HEK293 (cell line): Measurements from ENCODE around the gene CACNA1C.

Experiments
- CTCF ChIA-PET: fragments of 350-600 bp; formaldehyde crosslinking; extraction: SDS; loops from one replicate; lab custom pipeline; 2021; ENCODE audit warnings: antibody characterized with exemption; lab: Yijun Ruan, JAX
- POLR2A ChIA-PET: fragments of 300-600 bp; formaldehyde crosslinking; extraction: SDS; loops from one replicate; lab custom pipeline; 2020; ENCODE audit warnings: antibody characterized with exemption, inconsistent platforms; lab: Yijun Ruan, JAX
- H3K27ac ChIP-seq: fragments of 200-500 bp; sonication (Bioruptor generic); 2 replicates; pipeline ENCODE4 v1.5.1; 2014; ENCODE audit warnings: low read depth, low read length, control low read depth, inconsistent platforms; ENCODE audit errors: extremely low read depth
- H3K36me3 ChIP-seq, 2 experiments: fragments of 200-500 bp in 1 of 2; sonication (Bioruptor generic) in 1 of 2; 1 replicate in 1 of 2; 2 replicates in 1 of 2; pipeline ENCODE4 v1.5.1; 2014 to 2017; ENCODE audit warnings: inconsistent platforms in 2 of 2, low read length in 2 of 2; ENCODE audit not compliant: control insufficient read depth in 2 of 2, insufficient read depth in 1 of 2
- H3K4me1 ChIP-seq: fragments of 200-500 bp; sonication (Bioruptor generic); 2 replicates; pipeline ENCODE4 v1.5.1; 2014; ENCODE audit warnings: mild to moderate bottlenecking, low read length, inconsistent platforms; ENCODE audit not compliant: control insufficient read depth, insufficient read depth
- H3K4me3 ChIP-seq: 2 replicates; pipeline ENCODE4 v1.5.1; 2011; ENCODE audit warnings: low read depth, mild to moderate bottlenecking, control low read depth, low read length, moderate library complexity
- H3K9me3 ChIP-seq: fragments of 200-500 bp; sonication (Bioruptor generic); 2 replicates; pipeline ENCODE4 v1.5.1; 2014; ENCODE audit warnings: low read depth, low read length, inconsistent platforms; ENCODE audit not compliant: control insufficient read depth, insufficient read depth
- EGR2 ChIP-seq: fragments of 450-650 bp; formaldehyde crosslinking; IDR thresholded peaks from 2 replicates; pipeline ENCODE4 v1.5.1; 2016; ENCODE audit warnings: low read depth, missing biosample characterization, missing genetic modification characterization
- HOXA7 ChIP-seq: sonication (generic); formaldehyde crosslinking; IDR thresholded peaks from 2 replicates; pipeline ENCODE4 v1.8.1; 2022; ENCODE audit warnings: missing genetic modification reagents, borderline replicate concordance
- KLF1 ChIP-seq: fragments of 450-650 bp; formaldehyde crosslinking; IDR thresholded peaks from 2 replicates; pipeline ENCODE4 v1.5.1; 2016; ENCODE audit warnings: missing biosample characterization, missing genetic modification characterization
- TRIM28 ChIP-seq: IDR thresholded peaks from 2 replicates; pipeline ENCODE4 v1.6.1; 2011; ENCODE audit warnings: low read length, control low read depth, borderline replicate concordance
- ZIC2 ChIP-seq: fragments of 450-650 bp; formaldehyde crosslinking; IDR thresholded peaks from 2 replicates; pipeline ENCODE4 v1.5.1; 2016; ENCODE audit warnings: missing biosample characterization, missing genetic modification characterization
- ZNF114 ChIP-seq: fragments of 450-650 bp; formaldehyde crosslinking; IDR thresholded peaks from 2 replicates; pipeline ENCODE4 v1.5.0; 2017; ENCODE audit warnings: missing biosample characterization, missing genetic modification characterization
- ZNF19 ChIP-seq: fragments of 450-650 bp; formaldehyde crosslinking; IDR thresholded peaks from 2 replicates; pipeline ENCODE4; 2016; ENCODE audit warnings: missing biosample characterization, missing genetic modification characterization, low read depth
- ZNF366 ChIP-seq: fragments of 450-650 bp; formaldehyde crosslinking; conservative IDR thresholded peaks from 2 replicates; pipeline ENCODE4 v1.5.1; 2016; ENCODE audit warnings: missing biosample characterization, missing genetic modification characterization
- ZNF518A ChIP-seq: fragments of 450-650 bp; formaldehyde crosslinking; conservative IDR thresholded peaks from 2 replicates; pipeline ENCODE4 v1.5.1; 2016; ENCODE audit warnings: low read depth, missing biosample characterization, missing genetic modification characterization
- ZNF585B ChIP-seq: fragments of 450-650 bp; formaldehyde crosslinking; IDR thresholded peaks from 2 replicates; pipeline ENCODE4 v1.5.1; 2016; ENCODE audit warnings: missing biosample characterization, missing genetic modification characterization
- ZNF645 ChIP-seq: fragments of 450-650 bp; formaldehyde crosslinking; IDR thresholded peaks from 2 replicates; pipeline ENCODE4; 2016; ENCODE audit warnings: missing biosample characterization, missing genetic modification characterization
- ZNF654 ChIP-seq: fragments of 450-650 bp; formaldehyde crosslinking; IDR thresholded peaks from 2 replicates; pipeline ENCODE4 v1.5.1; 2016; ENCODE audit warnings: low read depth, missing biosample characterization, missing genetic modification characterization
- TF ChIP-seq, protein P1 (sequence below): fragments of 450-650 bp; formaldehyde crosslinking; IDR thresholded peaks from 2 replicates; pipeline ENCODE4 v1.5.1; 2017; ENCODE audit warnings: missing biosample characterization, mild to moderate bottlenecking, missing genetic modification characterization, moderate library complexity
- TF ChIP-seq, protein P2 (sequence below): fragments of 450-650 bp; formaldehyde crosslinking; IDR thresholded peaks from 2 replicates; pipeline ENCODE4 v1.5.1; 2016; ENCODE audit warnings: missing biosample characterization, missing genetic modification characterization

Gene CACNA1C

DNA sequence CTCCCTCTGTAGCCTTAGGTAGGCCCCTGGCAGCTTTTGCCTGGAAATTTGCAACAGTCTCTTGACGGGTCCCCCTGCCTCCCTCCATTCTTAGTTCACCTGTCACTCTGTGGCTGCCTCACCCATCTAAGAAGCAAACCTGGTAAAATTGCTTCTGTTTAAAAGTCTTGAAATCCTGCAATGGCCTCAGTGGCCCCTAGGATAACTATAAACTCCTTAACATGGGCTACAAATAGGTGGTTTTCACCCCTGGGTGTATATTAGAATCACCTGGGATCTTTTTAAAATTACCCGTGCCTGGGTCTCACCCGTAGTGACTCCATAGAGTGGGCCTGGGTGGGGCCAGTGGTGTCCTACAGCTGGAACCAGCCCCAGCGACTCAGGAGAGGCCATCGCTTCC lies 332.7 kb downstream of the CACNA1C start:
- no peak overlapping the region for H3K27ac ChIP-seq
- POLR2A ChIA-PET, result no interaction called here
- no peaks in the 10 kb centered on the region for H3K9me3 ChIP-seq
- TF ChIP-seq ZNF114 (tag by site-specific recombination), result no peak
- no peak for TF ChIP-seq HOXA7 (CRISPR knock-in tag)
- TF ChIP-seq, all 188 proteins: peak for 0
- H3K36me3 ChIP-seq, result no peaks in the 10 kb centered on the region
- H3K4me3 ChIP-seq, result no peak overlapping the region
- CTCF ChIA-PET, result interaction anchor here (0.5 to 1.6 kb wide), 4 partner anchors 8 to 802 kb away, joined by 3 to 11 read pairs (median 4); no protein-coding TSS in a partner anchor
- H3K4me1 ChIP-seq, result peaks cover 3% of the 10 kb centered on the region; the same call in 1 of the 2 replicates

- CTCF ChIA-PET, result interaction anchor here (0.6 to 1.6 kb wide), 4 partner anchors 8 to 274 kb away, joined by 3 to 11 read pairs (median 3); no protein-coding TSS in a partner anchor
Observed at GRCh38 chr12:2386566-2386965, 333.8 kb downstream of the CACNA1C start.

DNA sequence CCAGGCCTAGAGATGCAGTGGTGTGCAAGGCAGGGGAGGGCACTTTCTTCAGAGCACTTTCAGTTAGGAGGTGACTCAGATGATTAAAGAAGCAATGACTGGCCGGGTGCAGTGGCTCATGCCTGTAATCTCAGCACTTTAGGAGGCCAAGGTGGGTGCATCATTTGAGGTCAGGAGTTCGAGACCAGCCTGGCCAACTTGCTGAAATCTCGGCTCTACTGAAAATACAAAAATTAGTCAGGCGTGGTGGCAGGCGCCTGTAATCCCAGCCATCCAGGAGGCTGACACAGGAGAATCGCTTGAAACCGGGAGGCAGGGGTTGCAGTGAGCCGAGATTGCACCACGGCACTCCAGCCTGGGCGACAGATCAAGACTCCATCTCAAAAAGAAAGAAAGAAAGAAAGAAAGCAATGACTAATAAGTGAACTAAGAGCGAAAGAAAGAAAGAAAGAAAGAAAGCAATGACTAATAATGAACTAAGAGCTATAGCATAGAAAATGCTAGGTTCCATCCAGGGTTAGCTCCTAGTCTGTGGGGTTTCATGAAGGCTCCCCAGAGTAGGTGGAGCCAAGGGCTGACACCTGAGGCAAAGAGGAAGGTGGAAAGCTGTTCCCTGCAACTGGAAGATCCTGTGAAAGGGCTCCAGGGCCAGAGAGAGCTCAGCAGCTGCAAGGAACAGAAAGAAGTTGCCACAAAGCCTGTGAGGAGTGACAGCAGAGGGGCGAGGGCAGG lies 334.5 kb downstream of the CACNA1C start:
- Histone ChIP-seq H3K9me3 (no peaks in the 10 kb centered on the region), H3K4me3 (no peak overlapping the region), H3K36me3 (no peaks in the 10 kb centered on the region), H3K4me1 (peaks cover 3% of the 10 kb centered on the region; the same call in 1 of the 2 replicates), H3K27ac (no peak overlapping the region)
- CTCF ChIA-PET, result interaction anchor here (0.9 to 1.6 kb wide), 2 partner anchors 7 to 9 kb away, joined by 3 to 11 read pairs; no protein-coding TSS in a partner anchor
- no peak for TF ChIP-seq ZNF585B (tag by site-specific recombination)
- no peak for TF ChIP-seq ZNF366
- TF ChIP-seq ZNF518A (tag by site-specific recombination), result no peak
- no peak for TF ChIP-seq ZNF645 (tag by site-specific recombination)
- TF ChIP-seq, protein P1, sequence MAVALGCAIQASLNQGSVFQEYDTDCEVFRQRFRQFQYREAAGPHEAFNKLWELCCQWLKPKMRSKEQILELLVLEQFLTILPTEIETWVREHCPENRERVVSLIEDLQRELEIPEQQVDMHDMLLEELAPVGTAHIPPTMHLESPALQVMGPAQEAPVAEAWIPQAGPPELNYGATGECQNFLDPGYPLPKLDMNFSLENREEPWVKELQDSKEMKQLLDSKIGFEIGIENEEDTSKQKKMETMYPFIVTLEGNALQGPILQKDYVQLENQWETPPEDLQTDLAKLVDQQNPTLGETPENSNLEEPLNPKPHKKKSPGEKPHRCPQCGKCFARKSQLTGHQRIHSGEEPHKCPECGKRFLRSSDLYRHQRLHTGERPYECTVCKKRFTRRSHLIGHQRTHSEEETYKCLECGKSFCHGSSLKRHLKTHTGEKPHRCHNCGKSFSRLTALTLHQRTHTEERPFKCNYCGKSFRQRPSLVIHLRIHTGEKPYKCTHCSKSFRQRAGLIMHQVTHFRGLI, result no peak
- TF ChIP-seq ZNF654 (tag by site-specific recombination), result no peak
- TF ChIP-seq, protein P2, sequence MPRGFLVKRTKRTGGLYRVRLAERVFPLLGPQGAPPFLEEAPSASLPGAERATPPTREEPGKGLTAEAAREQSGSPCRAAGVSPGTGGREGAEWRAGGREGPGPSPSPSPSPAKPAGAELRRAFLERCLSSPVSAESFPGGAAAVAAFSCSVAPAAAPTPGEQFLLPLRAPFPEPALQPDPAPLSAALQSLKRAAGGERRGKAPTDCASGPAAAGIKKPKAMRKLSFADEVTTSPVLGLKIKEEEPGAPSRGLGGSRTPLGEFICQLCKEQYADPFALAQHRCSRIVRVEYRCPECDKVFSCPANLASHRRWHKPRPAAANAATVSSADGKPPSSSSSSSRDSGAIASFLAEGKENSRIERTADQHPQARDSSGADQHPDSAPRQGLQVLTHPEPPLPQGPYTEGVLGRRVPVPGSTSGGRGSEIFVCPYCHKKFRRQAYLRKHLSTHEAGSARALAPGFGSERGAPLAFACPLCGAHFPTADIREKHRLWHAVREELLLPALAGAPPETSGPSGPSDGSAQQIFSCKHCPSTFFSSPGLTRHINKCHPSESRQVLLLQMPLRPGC (tag by site-specific recombination), result no peak
- POLR2A ChIA-PET, result no interaction called here

More at GRCh38 chr12:2386566-2386965, 333.8 kb downstream of the CACNA1C start:
- POLR2A ChIA-PET, result no interaction called here
- H3K4me1 ChIP-seq, result peaks cover 3% of the 10 kb centered on the region; the same call in 1 of the 2 replicates
- TF ChIP-seq TRIM28 (peak; percentile 41; the same call in 1 of the 2 replicates), EGR2 (tag by site-specific recombination) (no peak), ZIC2 (tag by site-specific recombination) (0 out of 2 replicates have a peak, but pooled peaks have one; percentile 18), KLF1 (tag by site-specific recombination) (peak; percentile 53; the same call in 1 of the 2 replicates), ZNF19 (tag by site-specific recombination) (no peak)
- no peaks in the 10 kb centered on the region for H3K36me3 ChIP-seq
- no peak overlapping the region for H3K4me3 ChIP-seq
- no peaks in the 10 kb centered on the region for H3K9me3 ChIP-seq
- no peak overlapping the region for H3K27ac ChIP-seq
